PFSK-1 (cell line): Measurements from ENCODE around the gene METTL4.
A peak's percentile ranks its signal among the peaks of the same experiment; 100 is the strongest.

Source experiments
- FOXP2 ChIP-seq: optimal IDR thresholded peaks from 2 replicates; pipeline ENCODE3; 2011; ENCODE audit warnings: borderline replicate concordance, control low read depth, inconsistent platforms; ENCODE audit not compliant: insufficient read depth; ENCODE audit errors: extremely low read length, extremely low read depth
- POLR2AphosphoS5 ChIP-seq: IDR thresholded peaks from 2 replicates; pipeline ENCODE4 v1.6.1; 2012; ENCODE audit warnings: low read depth, mild to moderate bottlenecking, control low read depth, low read length, moderate library complexity
- SIN3A ChIP-seq: IDR thresholded peaks from 2 replicates; pipeline ENCODE4 v1.6.1; 2012; ENCODE audit warnings: mild to moderate bottlenecking, low read length, moderate library complexity, borderline replicate concordance; ENCODE audit not compliant: insufficient read depth
- TAF1 ChIP-seq: IDR thresholded peaks from 2 replicates; pipeline ENCODE4 v1.6.1; 2012; ENCODE audit warnings: low read length, control low read depth, borderline replicate concordance; ENCODE audit not compliant: insufficient read depth
- TF ChIP-seq, protein P1 (sequence below), 2 experiments: IDR thresholded peaks; 2 replicates each; pipeline versions ENCODE4 v1.6.1 to v1.8.0; 2011 to 2012; ENCODE audit warnings: low read depth in 2 of 2, low read length in 2 of 2, control low read depth in 1 of 2, inconsistent platforms in 1 of 2, mild to moderate bottlenecking in 1 of 2, moderate library complexity in 1 of 2; ENCODE audit not compliant: insufficient read depth in 1 of 2

METTL4 gene

DNA sequence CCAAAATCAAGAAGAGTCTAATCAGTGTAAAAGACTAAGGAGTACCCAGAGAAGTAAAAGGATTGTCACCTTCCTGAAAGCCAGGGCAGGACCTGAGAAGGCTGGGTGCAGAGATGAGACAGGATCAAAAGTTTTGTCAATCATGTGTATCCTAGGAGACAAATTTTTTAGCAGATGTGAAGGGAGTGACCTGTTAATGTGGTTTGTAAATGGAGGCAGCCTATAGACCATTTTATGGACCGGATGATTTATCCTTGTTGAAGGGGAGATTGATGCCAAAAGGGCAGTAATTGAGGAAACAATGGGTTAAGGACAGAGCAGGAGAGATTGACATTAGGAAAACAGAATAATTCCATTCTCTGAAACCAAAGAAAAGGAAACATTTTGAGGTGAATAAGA is 865 bp upstream of the METTL4 start:
- TF ChIP-seq, protein P1, sequence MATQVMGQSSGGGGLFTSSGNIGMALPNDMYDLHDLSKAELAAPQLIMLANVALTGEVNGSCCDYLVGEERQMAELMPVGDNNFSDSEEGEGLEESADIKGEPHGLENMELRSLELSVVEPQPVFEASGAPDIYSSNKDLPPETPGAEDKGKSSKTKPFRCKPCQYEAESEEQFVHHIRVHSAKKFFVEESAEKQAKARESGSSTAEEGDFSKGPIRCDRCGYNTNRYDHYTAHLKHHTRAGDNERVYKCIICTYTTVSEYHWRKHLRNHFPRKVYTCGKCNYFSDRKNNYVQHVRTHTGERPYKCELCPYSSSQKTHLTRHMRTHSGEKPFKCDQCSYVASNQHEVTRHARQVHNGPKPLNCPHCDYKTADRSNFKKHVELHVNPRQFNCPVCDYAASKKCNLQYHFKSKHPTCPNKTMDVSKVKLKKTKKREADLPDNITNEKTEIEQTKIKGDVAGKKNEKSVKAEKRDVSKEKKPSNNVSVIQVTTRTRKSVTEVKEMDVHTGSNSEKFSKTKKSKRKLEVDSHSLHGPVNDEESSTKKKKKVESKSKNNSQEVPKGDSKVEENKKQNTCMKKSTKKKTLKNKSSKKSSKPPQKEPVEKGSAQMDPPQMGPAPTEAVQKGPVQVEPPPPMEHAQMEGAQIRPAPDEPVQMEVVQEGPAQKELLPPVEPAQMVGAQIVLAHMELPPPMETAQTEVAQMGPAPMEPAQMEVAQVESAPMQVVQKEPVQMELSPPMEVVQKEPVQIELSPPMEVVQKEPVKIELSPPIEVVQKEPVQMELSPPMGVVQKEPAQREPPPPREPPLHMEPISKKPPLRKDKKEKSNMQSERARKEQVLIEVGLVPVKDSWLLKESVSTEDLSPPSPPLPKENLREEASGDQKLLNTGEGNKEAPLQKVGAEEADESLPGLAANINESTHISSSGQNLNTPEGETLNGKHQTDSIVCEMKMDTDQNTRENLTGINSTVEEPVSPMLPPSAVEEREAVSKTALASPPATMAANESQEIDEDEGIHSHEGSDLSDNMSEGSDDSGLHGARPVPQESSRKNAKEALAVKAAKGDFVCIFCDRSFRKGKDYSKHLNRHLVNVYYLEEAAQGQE (IDR thresholded peaks at IDR 0.05; ENCODE audit: insufficient read depth in 1 of 2, low read depth in 2 of 2, low read length in 2 of 2): no peak
- TF ChIP-seq SIN3A (no peak), FOXP2 (no peak), TAF1 (no peak), POLR2AphosphoS5 (no peak)

DNA sequence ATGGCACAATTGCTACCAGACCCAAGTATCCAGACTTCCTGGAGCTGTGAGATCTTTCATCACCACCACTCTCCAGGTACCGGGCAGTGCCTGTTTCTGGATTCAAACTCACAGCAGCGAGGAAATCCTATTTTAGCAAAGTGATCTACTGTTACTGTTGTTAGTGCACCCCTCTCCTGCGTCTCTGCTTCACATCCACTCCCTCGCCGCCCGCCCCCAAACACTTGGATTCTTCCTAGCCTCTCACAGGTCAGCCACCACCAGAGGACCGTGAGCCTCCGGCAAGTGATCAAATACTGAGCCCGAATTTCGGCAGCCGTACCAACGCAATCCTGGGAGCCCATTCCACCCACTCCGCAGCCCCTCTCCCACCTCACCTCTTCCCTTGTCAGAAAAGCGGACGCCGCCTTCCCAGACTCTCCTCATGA is 519 bp downstream of the METTL4 start:
- TF ChIP-seq TAF1: peak; percentile 14; the same call in 1 of the 2 replicates
- TF ChIP-seq SIN3A: 0 out of 2 replicates have a peak, but pooled peaks have one; percentile 17
- TF ChIP-seq FOXP2: no peak

DNA sequence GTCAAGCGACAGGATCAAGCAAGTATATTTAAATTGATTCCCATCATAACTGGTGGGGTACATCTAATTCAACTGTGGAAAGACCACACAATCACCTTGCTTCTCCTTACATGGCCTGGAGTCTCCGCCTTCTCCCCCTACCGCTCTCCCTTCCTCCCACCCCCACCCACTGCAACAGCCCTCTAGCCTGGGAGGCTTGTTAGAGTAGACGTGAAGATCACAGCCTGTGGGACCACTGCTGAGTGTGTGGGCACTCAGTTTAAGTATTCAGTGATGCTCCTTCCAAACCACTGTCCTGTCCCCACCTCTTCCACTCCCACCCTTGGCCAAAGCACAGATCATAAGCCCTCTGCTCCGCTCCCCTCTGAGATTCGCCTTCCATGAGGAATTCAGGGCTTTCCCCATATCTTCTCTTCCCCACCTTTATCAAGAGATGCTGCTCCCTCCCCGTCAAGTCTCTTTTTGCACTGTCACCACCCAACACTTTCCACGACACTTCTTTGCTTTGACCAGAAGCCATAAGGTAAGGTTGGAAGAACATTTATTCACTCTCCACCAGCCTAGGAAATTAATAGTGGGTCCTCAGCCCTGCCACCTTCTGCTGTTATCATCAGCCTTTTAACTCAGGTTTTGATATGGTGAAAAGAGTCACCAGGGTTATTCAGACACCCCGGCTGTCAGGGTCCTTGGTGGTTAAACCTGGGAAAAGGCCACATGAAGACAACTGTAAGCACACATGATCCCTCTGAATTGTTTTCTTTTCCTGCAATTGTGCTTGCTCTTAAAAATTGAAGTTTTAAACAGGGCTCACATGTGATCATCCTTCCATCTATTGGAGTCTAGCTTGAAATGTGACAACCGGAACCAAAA is 1.7 kb downstream of the METTL4 start:
- TF ChIP-seq FOXP2: no peak

DNA sequence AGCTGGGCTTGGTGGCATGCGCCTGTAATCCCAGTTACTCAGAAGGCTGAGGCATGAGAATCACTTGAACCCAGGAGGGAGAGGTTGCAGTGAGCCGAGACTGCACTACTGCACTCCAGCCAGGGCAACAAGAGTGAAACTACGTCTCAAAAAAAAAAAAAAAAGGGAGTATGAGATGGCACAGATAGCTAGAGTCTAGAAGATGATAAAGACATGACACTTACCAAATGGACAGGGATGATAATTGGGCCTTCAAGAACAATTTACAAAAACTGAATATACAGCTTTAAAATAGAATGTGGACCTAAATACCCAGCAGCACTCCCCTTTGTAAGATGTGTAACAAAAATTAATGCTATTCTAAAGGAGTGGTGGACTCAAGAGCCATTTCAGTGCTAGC is 2.7 kb downstream of the METTL4 start:
- TF ChIP-seq SIN3A (no peak), FOXP2 (no peak), TAF1 (no peak), POLR2AphosphoS5 (no peak)
- TF ChIP-seq, protein P1 (IDR thresholded peaks at IDR 0.05; ENCODE audit: insufficient read depth in 1 of 2, low read depth in 2 of 2, low read length in 2 of 2): no peak

DNA sequence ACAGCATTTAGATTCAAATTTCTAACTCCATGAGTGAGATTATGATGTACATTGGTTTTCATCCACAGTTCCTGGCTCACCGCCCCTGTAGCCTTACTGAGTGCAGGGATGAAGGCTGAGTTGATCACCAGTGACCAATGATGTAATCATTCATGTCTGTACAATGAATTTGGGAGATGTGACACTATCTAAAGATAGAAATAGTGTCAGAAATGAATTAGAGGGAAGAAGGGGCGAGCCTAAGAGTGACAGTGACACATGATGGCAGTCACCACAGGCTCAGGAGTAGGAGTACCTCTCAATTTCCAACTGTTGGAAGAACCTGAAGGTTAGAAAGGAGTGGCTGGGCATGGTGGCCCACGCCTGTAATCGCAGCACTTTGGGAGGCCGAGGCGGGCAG is 3.2 kb downstream of the METTL4 start:
- TF ChIP-seq SIN3A: no peak
- TF ChIP-seq, protein P1 (IDR thresholded peaks at IDR 0.05; ENCODE audit: insufficient read depth in 1 of 2, low read depth in 2 of 2, low read length in 2 of 2): no peak
- no peak for TF ChIP-seq TAF1
- TF ChIP-seq FOXP2: no peak
- TF ChIP-seq POLR2AphosphoS5: no peak

DNA sequence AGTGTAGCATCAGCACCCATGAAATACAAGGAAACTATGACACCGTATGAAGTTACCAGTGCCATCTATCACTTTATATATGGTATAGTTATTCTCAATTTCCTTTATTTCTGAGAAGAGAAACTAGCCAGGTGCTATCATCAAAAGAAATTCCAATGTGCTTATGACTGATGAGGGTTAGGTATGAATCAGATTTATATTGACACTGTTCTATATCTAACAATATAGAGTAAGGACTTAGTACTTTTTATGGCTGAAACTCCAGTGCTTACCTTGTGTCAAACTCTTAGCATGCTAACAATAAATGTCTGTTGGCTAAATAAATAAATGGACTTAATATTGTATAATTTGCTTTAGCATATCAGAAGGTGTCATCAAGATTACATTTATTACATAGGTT is 6.9 kb downstream of the METTL4 start:
- no peak for TF ChIP-seq TAF1
- TF ChIP-seq SIN3A: no peak
- TF ChIP-seq, protein P1 (IDR thresholded peaks at IDR 0.05; ENCODE audit: insufficient read depth in 1 of 2, low read depth in 2 of 2, low read length in 2 of 2): no peak
- TF ChIP-seq FOXP2: no peak
- no peak for TF ChIP-seq POLR2AphosphoS5
